GM19025 (cell line): ENCODE results near the gene USP30.
"Not testable (repeated sequence)": the region's sequence is repeated elsewhere in the genome, so short reads cannot be mapped to it uniquely, and the experiment has no call there.

Source experiments
- ATAC-seq: cut with Tn5 transposase; IDR thresholded peaks from one replicate; pipeline ENCODE4 v1.9.1; 2021; ENCODE audit warnings: mild to moderate bottlenecking, low read depth, moderate library complexity; ENCODE audit not compliant: unreplicated experiment

Gene USP30, protein sequence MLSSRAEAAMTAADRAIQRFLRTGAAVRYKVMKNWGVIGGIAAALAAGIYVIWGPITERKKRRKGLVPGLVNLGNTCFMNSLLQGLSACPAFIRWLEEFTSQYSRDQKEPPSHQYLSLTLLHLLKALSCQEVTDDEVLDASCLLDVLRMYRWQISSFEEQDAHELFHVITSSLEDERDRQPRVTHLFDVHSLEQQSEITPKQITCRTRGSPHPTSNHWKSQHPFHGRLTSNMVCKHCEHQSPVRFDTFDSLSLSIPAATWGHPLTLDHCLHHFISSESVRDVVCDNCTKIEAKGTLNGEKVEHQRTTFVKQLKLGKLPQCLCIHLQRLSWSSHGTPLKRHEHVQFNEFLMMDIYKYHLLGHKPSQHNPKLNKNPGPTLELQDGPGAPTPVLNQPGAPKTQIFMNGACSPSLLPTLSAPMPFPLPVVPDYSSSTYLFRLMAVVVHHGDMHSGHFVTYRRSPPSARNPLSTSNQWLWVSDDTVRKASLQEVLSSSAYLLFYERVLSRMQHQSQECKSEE

DNA sequence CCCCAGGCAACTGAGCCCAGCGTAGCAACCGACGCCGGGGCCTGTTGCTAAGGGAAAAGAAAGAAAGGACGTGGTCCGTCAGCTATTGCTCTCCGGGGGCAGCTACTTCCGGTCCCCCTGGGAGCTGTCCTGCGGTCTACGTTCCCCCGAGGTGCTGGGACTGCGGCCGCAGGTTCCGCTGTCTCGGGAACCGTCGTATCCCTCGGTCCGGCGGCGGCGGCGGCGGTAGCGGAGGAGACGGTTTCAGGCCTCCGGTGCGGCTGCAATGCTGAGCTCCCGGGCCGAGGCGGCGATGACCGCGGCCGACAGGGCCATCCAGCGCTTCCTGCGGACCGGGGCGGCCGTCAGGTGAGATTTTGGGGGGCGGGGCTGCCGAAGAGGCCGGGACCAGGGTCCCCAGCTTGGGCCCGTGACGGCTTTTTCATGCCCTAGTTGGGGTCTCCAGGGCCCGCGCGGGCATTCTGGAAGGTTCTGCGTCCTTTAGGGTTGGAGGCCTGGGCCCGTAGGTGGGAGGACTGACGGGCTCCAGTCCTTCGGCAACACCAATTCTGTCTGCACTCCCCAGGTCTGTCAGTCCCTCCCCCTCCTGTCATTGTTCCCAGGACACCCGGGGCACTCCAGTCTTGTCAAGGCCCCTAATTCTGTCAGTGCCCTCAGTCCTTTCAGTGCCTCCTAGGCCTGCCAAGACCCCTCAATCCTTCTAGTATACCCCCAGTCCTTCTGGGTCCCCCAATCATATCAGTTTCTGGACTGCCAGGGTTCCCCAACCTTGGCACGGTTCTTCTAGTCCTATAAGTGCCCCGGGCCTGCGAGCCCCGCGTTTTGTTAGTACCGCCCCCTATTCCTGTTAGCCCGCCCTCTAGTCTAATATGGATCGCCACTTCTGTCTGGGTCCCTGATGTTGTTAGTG lies at the start of gene USP30:
USP30 (plus strand) TSS at position 163 of the 910 bp plus-strand sequence; CDS start at position 266, 103 bp downstream.
- ATAC-seq, result peak; percentile 69

- ATAC-seq, result no peak
These were observed 48.4 kb upstream of the USP30 start for GRCh38 chr12:109004017-109004416.

DNA sequence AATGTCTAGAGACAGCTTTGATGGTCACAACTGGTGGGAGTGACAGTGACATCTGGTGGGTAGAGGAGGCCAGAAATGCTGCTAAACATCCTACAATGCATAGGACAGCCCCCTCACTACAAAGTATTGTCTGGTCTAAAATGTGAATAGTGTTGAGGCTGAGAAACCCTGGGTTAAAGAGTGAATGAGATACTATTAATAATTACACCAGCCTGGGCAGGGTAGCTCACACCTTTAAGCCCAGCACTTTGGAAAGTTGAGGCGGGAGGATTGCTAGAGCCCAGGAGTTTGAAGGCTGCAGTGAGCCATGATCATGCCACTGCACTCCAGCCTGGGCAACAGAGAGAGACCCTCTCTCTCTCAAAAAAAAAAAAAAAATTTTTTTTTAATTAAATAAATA lies 42.6 kb upstream of the USP30 start:
- no peak for ATAC-seq

- no peak for ATAC-seq
These were observed 42.1 kb upstream of the USP30 start for GRCh38 chr12:109010259-109010658.

- no peak for ATAC-seq
These were observed 37.2 kb upstream of the USP30 start for GRCh38 chr12:109014984-109015765.

- no peak for ATAC-seq
These were observed 36.4 kb upstream of the USP30 start for GRCh38 chr12:109016016-109016415.

DNA sequence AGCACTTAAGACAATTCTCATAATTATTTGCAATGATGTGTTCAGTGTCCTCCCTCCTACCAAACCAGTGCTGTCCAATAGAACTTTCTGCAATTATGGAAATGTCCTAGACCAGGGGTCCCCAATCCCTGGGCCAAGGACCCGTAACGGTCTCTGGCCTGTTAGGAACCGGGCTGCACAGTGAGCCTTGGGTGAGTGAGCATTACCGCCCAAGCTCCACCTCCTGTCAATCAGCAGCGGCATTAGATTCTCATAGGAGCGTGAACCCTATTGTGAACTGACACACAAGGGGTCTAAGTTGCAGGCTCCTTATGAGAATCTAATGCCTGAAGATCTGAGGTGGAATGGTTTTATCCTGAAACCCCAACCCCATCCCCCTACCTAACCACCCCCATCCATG lies 35.4 kb upstream of the USP30 start:
- no peak for ATAC-seq

DNA sequence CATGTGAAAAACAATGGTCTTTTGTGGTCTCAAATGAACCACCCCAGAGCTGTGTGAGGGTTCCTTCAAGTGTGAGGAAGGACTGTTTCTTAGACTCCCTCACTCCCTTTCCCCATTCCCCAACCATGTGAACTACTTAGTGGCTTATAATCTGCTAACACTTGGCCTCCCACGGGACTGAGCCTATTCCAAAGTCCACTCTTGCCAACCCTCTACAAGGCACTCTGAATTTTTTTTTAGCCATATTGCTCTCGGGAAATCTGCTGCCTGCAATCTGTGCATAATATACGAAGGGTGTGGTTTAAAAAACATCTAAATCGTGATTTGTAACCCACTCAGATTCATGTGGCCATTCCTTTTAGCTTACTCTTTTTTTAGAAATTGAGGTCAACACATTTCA lies 34.1 kb upstream of the USP30 start:
- ATAC-seq, result no peak

DNA sequence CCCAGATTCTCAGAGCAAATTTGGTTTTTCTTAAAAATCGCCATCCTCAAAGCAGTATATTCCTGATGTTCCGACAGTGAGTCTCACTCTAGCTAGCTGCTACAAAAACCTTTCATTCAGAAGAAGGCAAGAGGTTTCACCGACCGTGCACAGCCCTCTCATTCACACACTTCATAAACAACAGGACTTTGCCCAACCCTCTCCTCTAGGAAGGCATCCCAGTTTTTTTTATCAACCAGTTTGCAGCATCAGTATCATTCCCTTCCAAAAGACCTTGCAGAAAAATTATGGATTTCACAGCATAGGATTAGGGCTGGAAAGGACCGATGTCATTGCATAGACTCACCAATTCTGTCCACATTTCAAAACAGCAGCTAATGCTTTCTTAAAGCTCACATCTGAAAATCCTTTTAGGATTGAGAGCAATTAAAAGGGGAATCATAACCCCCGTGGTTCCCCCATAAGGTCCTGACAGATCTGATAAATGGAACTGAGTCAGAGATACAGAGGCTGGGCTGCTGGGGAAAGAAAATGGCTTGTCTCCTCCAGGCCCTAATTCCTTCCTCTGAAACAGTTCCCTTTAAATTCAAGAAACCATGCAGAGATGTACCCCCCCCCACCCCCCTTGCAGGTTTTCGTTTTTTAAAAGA lies 32.1 kb upstream of the USP30 start:
- no peak for ATAC-seq

DNA sequence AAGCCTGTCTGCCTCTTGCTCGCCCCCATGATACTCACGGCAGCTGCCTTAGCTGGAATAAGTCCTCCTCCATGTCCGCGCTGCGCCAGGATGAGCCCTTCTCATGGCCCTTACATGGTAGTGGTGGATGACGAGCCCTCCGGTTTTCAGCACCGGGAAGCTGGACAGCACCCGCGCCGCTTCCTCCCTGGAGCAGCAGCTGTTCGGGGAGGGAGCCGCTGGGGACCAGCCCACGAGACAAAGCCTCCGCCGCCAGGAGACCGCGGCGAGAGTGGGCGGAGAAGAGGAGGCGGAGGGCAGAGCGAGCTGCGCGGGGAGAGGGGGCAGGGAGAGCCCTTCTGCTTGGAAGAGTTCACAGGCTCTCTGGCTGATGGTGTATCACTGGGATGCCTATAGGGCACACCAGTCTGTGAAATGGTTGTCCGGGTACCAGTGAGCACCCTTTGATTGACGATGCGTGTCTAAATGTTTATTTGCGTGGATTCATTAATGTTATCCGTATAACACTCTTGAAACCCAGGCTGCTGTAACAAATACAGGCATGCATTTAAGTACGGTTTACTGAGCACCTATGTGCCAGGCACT lies 31.5 kb upstream of the USP30 start, which contains the start of gene SVOP:
SVOP (minus strand) TSS at position 273 of the 585 bp plus-strand sequence; CDS start at position 73, 200 bp downstream.
- ATAC-seq, result no peak

GRCh38 chr12:109027767-109028166 lies 24.6 kb upstream of the USP30 start:
- no peak for ATAC-seq

DNA sequence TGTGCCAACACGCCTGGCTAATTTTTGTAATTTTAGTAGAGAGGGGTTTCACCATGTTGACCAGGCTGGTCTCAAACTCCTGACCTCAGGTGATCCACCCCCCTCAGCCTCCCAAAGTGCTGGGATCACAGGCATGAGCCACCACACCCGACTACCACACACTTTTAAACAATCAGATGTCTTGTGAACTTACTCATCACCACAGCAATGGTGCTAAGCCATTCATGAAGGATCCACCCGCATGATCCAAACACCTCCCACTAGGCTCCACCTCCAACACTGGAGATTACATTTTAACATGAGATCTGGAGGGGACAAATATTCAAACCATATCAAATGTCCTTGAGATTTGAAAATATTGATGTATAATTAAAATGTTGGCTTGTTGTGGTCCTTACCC lies 23.8 kb upstream of the USP30 start:
- not testable (repeated sequence) for ATAC-seq

DNA sequence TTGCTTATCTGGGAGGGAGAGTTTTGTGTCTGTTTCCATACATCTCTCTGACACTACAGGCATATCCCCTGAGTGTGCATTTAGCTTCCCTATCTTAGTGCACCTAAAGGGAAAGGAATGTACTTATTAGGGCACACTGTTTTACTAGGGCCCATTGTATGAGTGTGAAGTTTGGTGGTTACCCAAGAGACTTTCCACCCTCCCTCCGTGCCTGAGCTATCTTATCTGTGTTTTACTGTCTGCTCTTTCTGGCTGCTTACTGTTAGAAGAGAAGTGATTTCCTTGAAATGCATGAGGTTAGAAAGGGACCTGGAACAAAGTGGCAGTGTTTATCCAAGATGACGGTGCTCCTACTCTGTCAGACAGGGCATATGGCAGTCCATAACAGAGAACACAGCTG lies 23.0 kb upstream of the USP30 start:
- no peak for ATAC-seq

DNA sequence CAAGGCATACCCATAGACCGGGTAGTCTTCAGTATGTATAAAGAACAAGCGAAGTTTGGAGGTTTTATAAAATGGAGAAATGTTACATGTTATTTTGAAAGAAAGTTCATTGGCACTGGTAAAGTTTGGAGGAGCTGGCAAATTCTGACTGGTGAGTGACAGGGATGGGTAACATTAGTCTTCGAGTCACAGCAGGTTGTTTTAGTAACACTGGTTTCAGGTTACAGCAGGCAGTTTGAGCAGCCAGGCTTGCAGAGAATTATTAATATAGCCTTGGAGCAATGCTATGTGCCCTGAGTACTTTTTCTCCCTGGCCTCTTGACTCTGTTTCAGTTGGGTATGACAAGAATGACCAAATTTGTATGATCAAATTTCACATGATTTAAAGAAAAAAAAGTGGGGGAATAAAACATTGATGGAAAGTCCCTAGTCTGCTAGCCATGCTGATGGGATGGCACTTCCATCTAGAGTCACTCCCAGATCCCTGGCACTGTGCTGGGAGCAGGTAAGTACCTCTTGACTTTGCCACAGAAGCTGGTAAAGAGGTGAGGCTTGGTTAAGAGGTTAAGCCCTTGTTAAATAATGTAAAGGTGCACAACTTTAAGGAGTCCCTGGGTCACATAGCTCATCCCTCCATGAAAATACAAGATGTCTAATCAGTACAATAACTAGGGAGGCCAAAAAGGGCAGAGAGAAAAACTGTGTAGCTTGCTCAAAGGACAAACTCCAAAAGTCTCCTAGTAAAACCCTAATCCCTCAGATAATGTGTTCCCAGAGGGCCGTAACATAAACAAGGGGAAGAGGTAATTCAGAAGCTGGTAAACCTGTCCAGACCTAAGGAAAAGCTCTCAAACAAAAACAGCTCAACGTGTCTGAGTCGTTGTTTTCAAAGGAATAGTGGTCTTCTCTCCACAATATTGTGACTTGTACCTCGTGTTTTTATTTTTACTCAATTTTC lies 18.9 kb upstream of the USP30 start:
- ATAC-seq, result no peak

DNA sequence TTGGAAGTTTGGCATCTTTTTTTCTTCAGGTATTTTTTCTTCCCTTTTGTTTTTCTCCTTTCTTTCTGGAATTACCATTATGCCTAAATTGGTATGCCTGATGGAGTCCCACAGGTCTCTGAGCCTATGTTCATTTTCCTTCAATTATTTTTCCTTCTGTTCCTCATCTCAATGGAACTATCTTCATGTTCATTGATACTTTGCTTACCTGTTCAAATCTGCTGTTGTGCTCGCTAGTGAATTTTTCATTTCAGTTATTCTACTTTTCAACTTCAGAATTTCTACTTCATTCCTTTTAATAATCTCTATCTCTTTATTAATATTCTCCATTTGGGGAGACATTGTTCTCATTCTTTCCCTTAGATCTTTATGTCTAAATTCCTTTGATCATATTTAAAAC lies 15.4 kb upstream of the USP30 start:
- no peak for ATAC-seq

DNA sequence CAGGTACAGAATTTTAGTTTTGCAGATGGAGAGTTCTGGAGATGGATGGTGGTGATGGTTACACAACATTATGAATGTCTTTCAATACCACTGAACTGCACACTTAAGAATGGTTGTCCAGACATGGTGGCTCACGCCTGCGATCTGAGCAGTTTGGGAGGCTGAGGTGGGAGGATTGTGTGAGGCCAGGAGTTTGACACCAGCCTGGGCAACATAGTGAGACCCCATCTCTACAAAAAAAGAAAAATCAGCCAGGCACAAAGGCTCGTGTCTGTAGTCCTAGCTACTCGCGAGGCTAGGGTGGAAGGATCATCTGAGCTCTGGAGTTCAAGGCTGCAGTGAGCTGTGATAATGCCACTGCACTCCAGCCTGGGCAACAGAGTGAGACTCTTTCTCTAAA lies 8.1 kb upstream of the USP30 start:
- no peak for ATAC-seq

- no peak for ATAC-seq
These were observed 5.1 kb upstream of the USP30 start for GRCh38 chr12:109047081-109047805.

GRCh38 chr12:109048706-109049105 lies 3.7 kb upstream of the USP30 start:
- not testable (repeated sequence) for ATAC-seq
